Neural crest cell (in vitro differentiated cells): ENCODE measurements around the gene AGAP3. TPM values are rescaled to one million over a fixed set of nuclear protein-coding genes. Genes with fewer than 3 reads are reported as not detected.

ENCODE experiments used
- DNase-seq: peaks from one replicate; pipeline ENCODE4 v3.0.0; 2021; ENCODE audit warnings: low read depth, mixed read lengths, low spot score
- H3K27ac Mint-ChIP-seq: one replicate; pipeline ENCODE4 v1.8.0; 2021; ENCODE audit warnings: mild to moderate bottlenecking, mixed read lengths; ENCODE audit not compliant: unreplicated experiment
- H3K27me3 Mint-ChIP-seq: 2 replicates; pipeline ENCODE4 v1.8.0; 2021; ENCODE audit warnings: low read depth, mild to moderate bottlenecking, mixed read lengths
- H3K36me3 Mint-ChIP-seq: 2 replicates; pipeline ENCODE4 v1.8.0; 2021; ENCODE audit warnings: low read depth, mild to moderate bottlenecking, mixed read lengths
- H3K4me1 Mint-ChIP-seq: 2 replicates; pipeline ENCODE4 v1.8.0; 2021; ENCODE audit warnings: mixed read lengths
- H3K4me3 Mint-ChIP-seq: one replicate; pipeline ENCODE4 v1.8.0; 2021; ENCODE audit warnings: mild to moderate bottlenecking, mixed read lengths
- H3K9me3 Mint-ChIP-seq: 2 replicates; pipeline ENCODE4 v1.8.0; 2021; ENCODE audit warnings: mixed read lengths
- CTCF ChIP-seq: fragments of 200-600 bp; sonication (generic); conservative IDR thresholded peaks from 2 replicates; pipeline ENCODE4 v1.5.0; 2021; ENCODE audit warnings: antibody characterized with exemption, mild to moderate bottlenecking
- total RNA-seq: library from RNA; stranded (reverse); gene quantifications from 2 replicates; pipeline ENCODE4 v1.2.1, GENCODE V29; 2021

The AGAP3 gene
- total RNA-seq, 1 donor from 2014 or later, result 139 TPM

DNA sequence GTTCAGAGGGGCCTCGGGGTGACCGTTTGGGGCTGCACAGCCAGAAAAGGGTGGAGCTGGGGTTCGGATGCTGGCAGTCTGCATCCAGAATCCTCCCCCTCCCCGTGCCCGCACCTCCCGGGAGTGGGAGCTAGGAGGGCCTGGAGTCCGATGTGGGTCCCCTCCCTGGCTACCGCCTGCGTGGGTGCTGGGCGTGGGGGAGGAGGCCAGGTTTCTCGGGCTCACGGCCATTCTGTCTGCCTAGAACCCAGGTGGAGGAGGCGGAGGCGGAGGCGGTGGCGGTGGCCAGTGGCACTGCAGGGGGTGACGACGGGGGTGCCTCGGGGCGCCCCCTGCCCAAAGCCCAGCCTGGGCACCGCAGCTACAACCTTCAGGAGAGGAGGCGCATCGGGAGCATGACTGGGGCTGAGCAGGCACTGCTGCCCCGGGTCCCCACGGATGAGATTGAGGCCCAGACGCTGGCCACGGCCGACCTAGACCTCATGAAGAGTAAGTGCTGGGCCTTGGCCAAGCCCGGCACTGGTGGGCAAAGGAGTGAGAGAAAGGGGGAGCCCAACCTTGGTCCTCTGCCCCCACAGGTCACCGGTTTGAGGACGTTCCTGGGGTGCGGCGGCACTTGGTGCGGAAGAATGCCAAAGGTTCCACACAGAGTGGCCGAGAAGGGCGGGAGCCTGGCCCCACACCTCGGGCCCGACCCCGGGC, 19.9 kb upstream of the AGAP3 start:
- H3K27me3 Mint-ChIP-seq, result no peaks in the 10 kb centered on the region
- H3K4me3 Mint-ChIP-seq, result no peak overlapping the region
- TF ChIP-seq CTCF, result no peak
- H3K4me1 Mint-ChIP-seq, result peaks cover 12% of the 10 kb centered on the region
- H3K9me3 Mint-ChIP-seq, result no peaks in the 10 kb centered on the region
- no peak for DNase-seq
- no peak overlapping the region for H3K27ac Mint-ChIP-seq
- peaks cover 2% of the 10 kb centered on the region for H3K36me3 Mint-ChIP-seq

- Mint-ChIP-seq H3K27ac (no peak overlapping the region), H3K9me3 (no peaks in the 10 kb centered on the region), H3K36me3 (peaks cover 2% of the 10 kb centered on the region), H3K4me3 (no peak overlapping the region), H3K4me1 (peaks cover 3% of the 10 kb centered on the region), H3K27me3 (no peaks in the 10 kb centered on the region)
- no peak for DNase-seq
- TF ChIP-seq CTCF, result no peak
These were observed 18.1 kb upstream of the AGAP3 start for GRCh38 chr7:151068069-151068773.

- Mint-ChIP-seq H3K9me3 (no peaks in the 10 kb centered on the region), H3K36me3 (peaks cover 2% of the 10 kb centered on the region), H3K4me1 (no peaks in the 10 kb centered on the region), H3K27ac (no peak overlapping the region), H3K4me3 (no peak overlapping the region), H3K27me3 (no peaks in the 10 kb centered on the region)
- no peak for TF ChIP-seq CTCF
- no peak for DNase-seq
These were observed 16.3 kb upstream of the AGAP3 start for GRCh38 chr7:151069841-151070573.

GRCh38 chr7:151070574-151070960, 15.7 kb upstream of the AGAP3 start:
- no peaks in the 10 kb centered on the region for H3K9me3 Mint-ChIP-seq
- H3K4me1 Mint-ChIP-seq, result no peaks in the 10 kb centered on the region
- peaks cover 5% of the 10 kb centered on the region for H3K36me3 Mint-ChIP-seq
- TF ChIP-seq CTCF, result no peak
- H3K27me3 Mint-ChIP-seq, result no peaks in the 10 kb centered on the region
- H3K4me3 Mint-ChIP-seq, result no peak overlapping the region
- no peak for DNase-seq
- no peak overlapping the region for H3K27ac Mint-ChIP-seq

DNA sequence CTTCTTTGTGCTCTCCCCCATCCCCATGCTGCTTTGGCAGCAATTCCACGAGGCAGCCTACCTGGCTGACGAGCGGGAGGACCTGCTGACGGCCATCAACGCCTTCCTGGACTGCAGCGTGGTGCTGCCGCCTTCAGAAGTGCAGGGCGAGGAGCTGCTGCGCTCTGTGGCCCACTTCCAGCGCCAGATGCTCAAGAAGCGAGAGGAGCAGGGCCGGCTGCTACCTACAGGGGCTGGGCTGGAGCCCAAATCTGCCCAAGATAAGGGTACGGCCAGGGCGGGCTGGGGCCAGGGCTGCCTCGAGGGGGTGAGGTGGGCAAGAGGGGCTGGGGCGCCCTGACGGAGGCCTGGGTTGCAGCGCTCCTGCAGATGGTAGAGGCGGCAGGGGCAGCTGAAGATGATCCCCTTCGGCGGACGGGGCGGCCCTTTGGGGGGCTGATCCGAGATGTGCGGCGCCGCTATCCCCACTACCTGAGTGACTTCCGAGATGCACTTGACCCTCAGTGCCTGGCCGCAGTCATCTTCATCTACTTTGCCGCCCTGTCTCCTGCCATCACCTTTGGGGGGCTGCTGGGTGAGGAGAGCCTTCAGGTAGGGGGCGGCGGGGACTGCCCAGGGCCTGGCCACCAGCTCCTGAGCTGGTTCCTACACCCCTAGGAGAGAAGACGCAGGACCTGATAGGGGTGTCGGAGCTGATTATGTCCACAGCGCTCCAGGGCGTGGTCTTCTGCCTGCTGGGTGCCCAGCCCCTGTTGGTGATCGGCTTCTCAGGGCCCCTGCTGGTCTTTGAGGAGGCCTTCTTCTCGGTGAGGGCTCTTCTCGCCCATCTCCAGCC, 15.0 kb upstream of the AGAP3 start:
- Mint-ChIP-seq H3K9me3 (no peaks in the 10 kb centered on the region), H3K36me3 (peaks cover 5% of the 10 kb centered on the region), H3K4me1 (no peaks in the 10 kb centered on the region), H3K27me3 (no peaks in the 10 kb centered on the region), H3K4me3 (no peak overlapping the region), H3K27ac (no peak overlapping the region)
- no peak for TF ChIP-seq CTCF
- no peak for DNase-seq
